K562 (cell line): Measurements from ENCODE around the gene MKNK2. TPM values are rescaled to one million over a fixed set of nuclear protein-coding genes. Genes with fewer than 3 reads are reported as not detected.
A peak's percentile ranks its signal among the peaks of the same experiment; 100 is the strongest.

ENCODE experiments used
- HSF4 ChIP-seq: fragments of 250-450 bp; sonication (Bioruptor Pico); IDR thresholded peaks from 2 replicates; pipeline ENCODE4 v2.1.2; 2022; ENCODE audit warnings: mild to moderate bottlenecking, moderate library complexity, borderline replicate concordance
- MCM3 ChIP-seq: fragments of 450-650 bp; IDR thresholded peaks from 2 replicates; pipeline ENCODE4 v1.6.1; 2016
- NUFIP1 ChIP-seq: fragments of 450-650 bp; IDR thresholded peaks from 2 replicates; pipeline ENCODE4 v1.6.1; 2018; ENCODE audit not compliant: partially characterized antibody
- PRDM10 ChIP-seq: fragments of 450-650 bp; IDR thresholded peaks from 2 replicates; pipeline ENCODE4 v1.6.1; 2018; ENCODE audit not compliant: partially characterized antibody
- RBM34 ChIP-seq: fragments of 200-400 bp; formaldehyde crosslinking; IDR thresholded peaks from 2 replicates; pipeline ENCODE4 v1.6.1; 2018; ENCODE audit warnings: low read length, borderline replicate concordance; ENCODE audit not compliant: insufficient read depth
- SMARCA4 ChIP-seq: fragments of 450-650 bp; IDR thresholded peaks from 2 replicates; pipeline ENCODE4 v1.6.1; 2016
- STAT5A ChIP-seq: IDR thresholded peaks from 2 replicates; pipeline ENCODE4 v1.6.1; 2012; ENCODE audit warnings: low read length, inconsistent platforms, borderline replicate concordance
- TSHZ1 ChIP-seq: fragments of 250-450 bp; sonication (Bioruptor Pico); IDR thresholded peaks from 2 replicates; pipeline ENCODE4 v1.4.0; 2020; ENCODE audit warnings: mild to moderate bottlenecking, moderate library complexity
- ZNF589 ChIP-seq: fragments of 200-800 bp; sonication (Bioruptor generic); IDR thresholded peaks from 2 replicates; pipeline ENCODE4 v1.6.1; 2016; ENCODE audit warnings: low read depth, missing genetic modification characterization, missing compliant biosample characterization
- polyA plus RNA-seq, 8 experiments: library from polyadenylated mRNA; depleted of rRNA in 4 of 8; stranded (reverse) in 5 of 8; unstranded in 3 of 8; fragments of >200 nt; fragmentation: Nextera tagmentation in 2 of 8; fragmentation: Illumina TruSeq in 1 of 8; extraction: Ambion mirVana in 2 of 8; extraction: Trizol in 1 of 8; gene quantifications; 2 replicates each; pipeline versions ENCODE4 v1.2.1 to v1.2.3, GENCODE V29; 2011 to 2014; ENCODE audit warnings: inconsistent platforms in 1 of 8, missing spikeins in 1 of 8
- total RNA-seq, 7 experiments: library from RNA; depleted of rRNA in 6 of 7; stranded (reverse); fragments of >200 nt in 6 of 7; fragmentation: Illumina TruSeq in 2 of 7; extraction: Trizol in 2 of 7; gene quantifications; 2 replicates each; pipeline versions ENCODE4 v1.2.1 to v1.2.3, GENCODE V29; 2011 to 2021; ENCODE audit warnings: low replicate concordance in 1 of 7
- TF ChIP-seq, protein P1 (sequence below): fragments of 200-800 bp; sonication (Bioruptor generic); IDR thresholded peaks from 2 replicates; pipeline ENCODE4 v1.6.1; 2017; ENCODE audit warnings: missing genetic modification characterization, missing compliant biosample characterization
- TF ChIP-seq, protein P2 (sequence below): sonication (generic); formaldehyde crosslinking; IDR thresholded peaks from 2 replicates; pipeline ENCODE4 v1.4.0; 2020; ENCODE audit warnings: mild to moderate bottlenecking, missing genetic modification reagents
- TF ChIP-seq, protein P3 (sequence below): sonication (generic); formaldehyde crosslinking; IDR thresholded peaks from 2 replicates; pipeline ENCODE4 v1.8.0; 2022; ENCODE audit warnings: missing genetic modification reagents, mild to moderate bottlenecking, borderline replicate concordance
- TF ChIP-seq, protein P4 (sequence below): fragments of 450-650 bp; formaldehyde crosslinking; IDR thresholded peaks from 2 replicates; pipeline ENCODE4 v1.4.0; 2020; ENCODE audit warnings: mild to moderate bottlenecking, moderate library complexity

MKNK2 gene
- total and polyA plus RNA-seq, 9 of the 15 experiments (the other 6 are each of a cell fraction or from before 2014, with no cell fraction given) = 5.1 to 191 (median 51.9) TPM

GRCh38 chr19:2060884-2061494 is 9.9 kb upstream of the MKNK2 start (continued):
- TF ChIP-seq, protein P1, sequence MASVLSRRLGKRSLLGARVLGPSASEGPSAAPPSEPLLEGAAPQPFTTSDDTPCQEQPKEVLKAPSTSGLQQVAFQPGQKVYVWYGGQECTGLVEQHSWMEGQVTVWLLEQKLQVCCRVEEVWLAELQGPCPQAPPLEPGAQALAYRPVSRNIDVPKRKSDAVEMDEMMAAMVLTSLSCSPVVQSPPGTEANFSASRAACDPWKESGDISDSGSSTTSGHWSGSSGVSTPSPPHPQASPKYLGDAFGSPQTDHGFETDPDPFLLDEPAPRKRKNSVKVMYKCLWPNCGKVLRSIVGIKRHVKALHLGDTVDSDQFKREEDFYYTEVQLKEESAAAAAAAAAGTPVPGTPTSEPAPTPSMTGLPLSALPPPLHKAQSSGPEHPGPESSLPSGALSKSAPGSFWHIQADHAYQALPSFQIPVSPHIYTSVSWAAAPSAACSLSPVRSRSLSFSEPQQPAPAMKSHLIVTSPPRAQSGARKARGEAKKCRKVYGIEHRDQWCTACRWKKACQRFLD (CRISPR knock-in tag) = peak; percentile 65; the same call in 1 of the 2 replicates
- TF ChIP-seq STAT5A (no peak), NUFIP1 (no peak), TSHZ1 (CRISPR knock-in tag) (no peak; the same call in 1 of the 2 replicates), RBM34 (no peak), SMARCA4 (no peak), PRDM10 (no peak), MCM3 (no peak), HSF4 (no peak), ZNF589 (CRISPR knock-in tag) (no peak)
- TF ChIP-seq, protein P2, sequence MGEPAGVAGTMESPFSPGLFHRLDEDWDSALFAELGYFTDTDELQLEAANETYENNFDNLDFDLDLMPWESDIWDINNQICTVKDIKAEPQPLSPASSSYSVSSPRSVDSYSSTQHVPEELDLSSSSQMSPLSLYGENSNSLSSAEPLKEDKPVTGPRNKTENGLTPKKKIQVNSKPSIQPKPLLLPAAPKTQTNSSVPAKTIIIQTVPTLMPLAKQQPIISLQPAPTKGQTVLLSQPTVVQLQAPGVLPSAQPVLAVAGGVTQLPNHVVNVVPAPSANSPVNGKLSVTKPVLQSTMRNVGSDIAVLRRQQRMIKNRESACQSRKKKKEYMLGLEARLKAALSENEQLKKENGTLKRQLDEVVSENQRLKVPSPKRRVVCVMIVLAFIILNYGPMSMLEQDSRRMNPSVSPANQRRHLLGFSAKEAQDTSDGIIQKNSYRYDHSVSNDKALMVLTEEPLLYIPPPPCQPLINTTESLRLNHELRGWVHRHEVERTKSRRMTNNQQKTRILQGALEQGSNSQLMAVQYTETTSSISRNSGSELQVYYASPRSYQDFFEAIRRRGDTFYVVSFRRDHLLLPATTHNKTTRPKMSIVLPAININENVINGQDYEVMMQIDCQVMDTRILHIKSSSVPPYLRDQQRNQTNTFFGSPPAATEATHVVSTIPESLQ (CRISPR knock-in tag) = no peak
- TF ChIP-seq, protein P3, sequence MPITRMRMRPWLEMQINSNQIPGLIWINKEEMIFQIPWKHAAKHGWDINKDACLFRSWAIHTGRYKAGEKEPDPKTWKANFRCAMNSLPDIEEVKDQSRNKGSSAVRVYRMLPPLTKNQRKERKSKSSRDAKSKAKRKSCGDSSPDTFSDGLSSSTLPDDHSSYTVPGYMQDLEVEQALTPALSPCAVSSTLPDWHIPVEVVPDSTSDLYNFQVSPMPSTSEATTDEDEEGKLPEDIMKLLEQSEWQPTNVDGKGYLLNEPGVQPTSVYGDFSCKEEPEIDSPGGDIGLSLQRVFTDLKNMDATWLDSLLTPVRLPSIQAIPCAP (CRISPR knock-in tag) = no peak
- TF ChIP-seq, protein P4, sequence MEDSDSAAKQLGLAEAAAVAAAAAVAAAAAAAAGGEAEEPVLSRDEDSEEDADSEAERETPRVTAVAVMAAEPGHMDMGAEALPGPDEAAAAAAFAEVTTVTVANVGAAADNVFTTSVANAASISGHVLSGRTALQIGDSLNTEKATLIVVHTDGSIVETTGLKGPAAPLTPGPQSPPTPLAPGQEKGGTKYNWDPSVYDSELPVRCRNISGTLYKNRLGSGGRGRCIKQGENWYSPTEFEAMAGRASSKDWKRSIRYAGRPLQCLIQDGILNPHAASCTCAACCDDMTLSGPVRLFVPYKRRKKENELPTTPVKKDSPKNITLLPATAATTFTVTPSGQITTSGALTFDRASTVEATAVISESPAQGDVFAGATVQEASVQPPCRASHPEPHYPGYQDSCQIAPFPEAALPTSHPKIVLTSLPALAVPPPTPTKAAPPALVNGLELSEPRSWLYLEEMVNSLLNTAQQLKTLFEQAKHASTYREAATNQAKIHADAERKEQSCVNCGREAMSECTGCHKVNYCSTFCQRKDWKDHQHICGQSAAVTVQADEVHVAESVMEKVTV = no peak
